ENCODE results near the gene LTBP1. TPM values are rescaled to one million over a fixed set of nuclear protein-coding genes. Genes with fewer than 3 reads are reported as not detected.

LTBP1 gene
- total RNA-seq, 4 donors from 2014 or later, result 3.8 to 20.8 (median 11.3) TPM

- H3K4me3 ChIP-seq (ENCODE audit: low read depth, poor library complexity, severe bottlenecking), result no peak overlapping the region
- no peak for DNase-seq (ENCODE audit: low spot score in 2 of 2)
- TF ChIP-seq, protein P1, sequence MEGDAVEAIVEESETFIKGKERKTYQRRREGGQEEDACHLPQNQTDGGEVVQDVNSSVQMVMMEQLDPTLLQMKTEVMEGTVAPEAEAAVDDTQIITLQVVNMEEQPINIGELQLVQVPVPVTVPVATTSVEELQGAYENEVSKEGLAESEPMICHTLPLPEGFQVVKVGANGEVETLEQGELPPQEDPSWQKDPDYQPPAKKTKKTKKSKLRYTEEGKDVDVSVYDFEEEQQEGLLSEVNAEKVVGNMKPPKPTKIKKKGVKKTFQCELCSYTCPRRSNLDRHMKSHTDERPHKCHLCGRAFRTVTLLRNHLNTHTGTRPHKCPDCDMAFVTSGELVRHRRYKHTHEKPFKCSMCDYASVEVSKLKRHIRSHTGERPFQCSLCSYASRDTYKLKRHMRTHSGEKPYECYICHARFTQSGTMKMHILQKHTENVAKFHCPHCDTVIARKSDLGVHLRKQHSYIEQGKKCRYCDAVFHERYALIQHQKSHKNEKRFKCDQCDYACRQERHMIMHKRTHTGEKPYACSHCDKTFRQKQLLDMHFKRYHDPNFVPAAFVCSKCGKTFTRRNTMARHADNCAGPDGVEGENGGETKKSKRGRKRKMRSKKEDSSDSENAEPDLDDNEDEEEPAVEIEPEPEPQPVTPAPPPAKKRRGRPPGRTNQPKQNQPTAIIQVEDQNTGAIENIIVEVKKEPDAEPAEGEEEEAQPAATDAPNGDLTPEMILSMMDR (IDR thresholded peaks at IDR 0.05), result no peak
- TF ChIP-seq POLR2A (IDR thresholded peaks at IDR 0.05), result no peak
- intact Hi-C loops (cut with DNase I; ENCODE audit: low total_unique reads), result no loop called here
- 96 to 97% methylated on average over 4 of the region's 4 CpGs for WGBS, 2 donors
Observed at GRCh38 chr2:33334083-33334482, 387.3 kb downstream of the LTBP1 start.

GRCh38 chr2:33335516-33335915, 388.8 kb downstream of the LTBP1 start:
- 78 to 80% methylated on average over 3 of the region's 3 CpGs for WGBS, 2 donors
- no peak for DNase-seq (ENCODE audit: low spot score in 2 of 2)
- H3K4me3 ChIP-seq (ENCODE audit: low read depth, poor library complexity, severe bottlenecking), result no peak overlapping the region
- TF ChIP-seq, protein P1 (IDR thresholded peaks at IDR 0.05), result no peak
- no peak for TF ChIP-seq POLR2A (IDR thresholded peaks at IDR 0.05)
- intact Hi-C loops (cut with DNase I; ENCODE audit: low total_unique reads), result no loop called here

DNA sequence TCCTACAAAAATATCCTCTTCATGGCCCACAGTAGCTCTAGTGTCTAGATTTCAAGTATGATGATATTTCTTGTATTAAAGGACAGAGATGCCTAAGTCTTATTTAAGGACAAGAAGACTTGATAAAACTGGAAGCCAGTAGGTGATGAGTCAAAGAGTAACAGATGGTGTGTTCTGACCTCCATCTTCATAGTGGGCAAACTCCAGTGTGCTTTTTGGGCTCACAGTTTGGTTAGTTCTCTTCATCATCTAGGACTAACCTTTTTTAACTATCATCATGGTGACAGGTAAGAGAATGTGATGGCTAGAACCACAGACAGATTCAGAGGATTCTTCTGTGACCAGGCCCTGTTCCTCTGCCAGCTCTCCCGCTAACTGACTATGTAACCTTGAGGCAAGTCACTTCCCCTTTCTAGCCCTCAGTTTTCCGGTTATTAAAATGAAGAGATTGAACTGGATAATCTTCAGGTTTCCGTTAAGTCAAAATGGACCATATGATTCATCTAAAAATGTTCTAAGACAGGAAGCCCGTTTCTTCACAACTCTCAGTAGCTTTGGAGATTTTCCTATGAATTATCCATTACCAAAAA, 389.4 kb downstream of the LTBP1 start:
- 80 to 81% methylated on average over 4 of the region's 4 CpGs for WGBS, 2 donors

DNA sequence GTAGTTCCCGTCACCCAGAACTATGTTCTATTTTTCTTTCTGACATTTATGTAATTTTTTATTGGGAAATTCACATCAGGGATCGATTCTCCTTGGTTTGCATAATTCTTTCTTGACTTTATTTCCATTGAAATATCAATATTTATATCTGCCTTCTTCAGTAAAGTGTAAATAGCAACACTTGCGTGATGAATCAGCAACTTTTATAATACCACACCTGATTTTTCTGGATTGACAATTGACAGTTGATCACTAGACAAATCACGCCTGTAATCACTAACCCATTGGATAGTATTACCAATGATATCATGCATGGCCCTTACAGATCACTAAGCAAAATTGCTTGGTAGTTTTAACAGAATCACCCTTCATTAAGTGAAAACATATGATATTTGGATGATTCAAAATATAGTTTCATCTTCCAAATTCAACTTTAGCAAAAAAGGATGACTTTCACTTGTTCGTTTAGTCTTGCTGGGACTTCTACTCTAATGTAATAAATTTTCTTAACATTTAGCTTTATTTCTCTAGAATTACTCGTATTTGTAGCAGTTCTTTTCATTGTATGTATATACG, 390.7 kb downstream of the LTBP1 start:
- TF ChIP-seq, protein P1 (IDR thresholded peaks at IDR 0.05), result no peak
- no peak for TF ChIP-seq POLR2A (IDR thresholded peaks at IDR 0.05)
- WGBS, 2 donors, result 68 to 75% methylated on average over 7 of the region's 7 CpGs
- no peak overlapping the region for H3K4me3 ChIP-seq (ENCODE audit: low read depth, poor library complexity, severe bottlenecking)
- no peak for DNase-seq (ENCODE audit: low spot score in 2 of 2)
- intact Hi-C loops (cut with DNase I; ENCODE audit: low total_unique reads), result no loop called here

More for the DNA sequence above, 389.4 kb downstream of the LTBP1 start:
- TF ChIP-seq POLR2A (IDR thresholded peaks at IDR 0.05), result no peak
- TF ChIP-seq, protein P1 (IDR thresholded peaks at IDR 0.05), result no peak
- intact Hi-C loops (cut with DNase I; ENCODE audit: low total_unique reads), result no loop called here
- no peak for DNase-seq (ENCODE audit: low spot score in 2 of 2)
- H3K4me3 ChIP-seq (ENCODE audit: low read depth, poor library complexity, severe bottlenecking), result no peak overlapping the region

DNA sequence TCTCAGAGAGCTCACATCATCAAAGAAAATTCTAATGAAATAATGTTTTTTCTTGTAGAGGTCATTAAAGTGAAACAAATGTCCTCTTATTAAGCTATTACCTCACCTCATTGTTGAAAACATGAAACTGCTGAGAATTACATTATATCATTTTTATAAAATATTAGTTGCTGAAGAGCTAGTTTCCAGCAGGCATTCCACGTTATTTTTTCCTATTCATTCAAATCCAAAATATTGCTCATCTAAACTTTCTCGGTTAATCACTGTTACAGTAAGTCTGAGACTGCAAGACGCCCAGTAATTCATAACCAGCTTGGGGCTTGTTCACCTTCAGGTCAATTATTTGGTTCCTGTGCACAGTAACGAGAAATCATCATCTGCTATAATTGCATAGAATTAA, 391.2 kb downstream of the LTBP1 start:
- no peak overlapping the region for H3K4me3 ChIP-seq (ENCODE audit: low read depth, poor library complexity, severe bottlenecking)
- whole genome bisulfite sequencing, 2 donors, result 73 to 82% methylated on average over 4 of the region's 4 CpGs
- intact Hi-C loops (cut with DNase I; ENCODE audit: low total_unique reads), result no loop called here
- DNase-seq (ENCODE audit: low spot score in 2 of 2), result no peak
- no peak for TF ChIP-seq POLR2A (IDR thresholded peaks at IDR 0.05)
- TF ChIP-seq, protein P1 (IDR thresholded peaks at IDR 0.05), result no peak

- intact Hi-C loops (cut with DNase I; ENCODE audit: low total_unique reads), result no loop called here
- 75 to 95% methylated on average over 5 of the region's 5 CpGs for WGBS, 2 donors
- DNase-seq (ENCODE audit: low spot score in 2 of 2), result no peak
- no peak overlapping the region for H3K4me3 ChIP-seq (ENCODE audit: low read depth, poor library complexity, severe bottlenecking)
- no peak for TF ChIP-seq POLR2A (IDR thresholded peaks at IDR 0.05)
- TF ChIP-seq, protein P1 (IDR thresholded peaks at IDR 0.05), result no peak
Observed at GRCh38 chr2:33339269-33339668, 392.5 kb downstream of the LTBP1 start.

Data from lower leg skin (tissue), 4 donors.